Ovary (tissue), 9 donors: ENCODE data around the gene APIP. TPM values are rescaled to one million over a fixed set of nuclear protein-coding genes. Genes with fewer than 3 reads are reported as not detected.

Experiments
- DNase-seq, 5 donors: peaks; one replicate each; pipeline ENCODE4 v3.0.0-alpha.2; 2019 to 2020
- H3K27ac ChIP-seq, 2 donors: fragments of 200-600 bp; one replicate each; pipeline versions ENCODE4 v1.5.1 to v1.8.0; 2019 to 2022
- H3K27me3 ChIP-seq: fragments of 200-600 bp; one replicate; pipeline ENCODE4 v1.8.0; 2022
- H3K36me3 ChIP-seq: fragments of 200-600 bp; sonication (generic); one replicate; pipeline ENCODE4 v1.5.1; 2019
- H3K4me1 ChIP-seq: one replicate; pipeline ENCODE4 v1.8.1; 2013; ENCODE audit warnings: mild to moderate bottlenecking, moderate library complexity; ENCODE audit not compliant: insufficient read depth
- H3K4me3 ChIP-seq: fragments of 200-600 bp; sonication (generic); one replicate; pipeline ENCODE4 v1.5.1; 2017
- H3K9me3 ChIP-seq, 2 donors: fragments of 200-600 bp in 1 of 2; sonication (generic) in 1 of 2; one replicate each; pipeline versions ENCODE4 v1.5.1 to v1.8.1; 2013 to 2019; ENCODE audit warnings: mild to moderate bottlenecking in 1 of 2, moderate library complexity in 1 of 2
- EP300 ChIP-seq: sonication (generic); formaldehyde crosslinking; IDR thresholded peaks from one replicate; pipeline ENCODE4 v1.6.1; 2017; ENCODE audit warnings: antibody characterized with exemption
- POLR2A ChIP-seq: fragments of 450-650 bp; IDR thresholded peaks from one replicate; pipeline ENCODE4 v1.6.1; 2017; ENCODE audit warnings: antibody characterized with exemption, mild to moderate bottlenecking, moderate library complexity
- WGBS, 3 donors: extraction: QIAGEN DNeasy Blood & Tissue Kit in 1 of 3; methylation state at CpG; one replicate each; pipeline versions ENCODE4 v1.1.5 to v1.1.7; 2013 to 2017; 5-methylcytosine and 5-hydroxymethylcytosine counted together
- intact Hi-C, 4 donors: fragments of 100-400 bp; cut with DNase I; formaldehyde crosslinking; loops; one replicate each; pipeline versions ENCODE4 v1.11.0 to v1.15.1; 2022 to 2023
- polyA plus RNA-seq, 2 donors: library from polyadenylated mRNA; stranded (reverse); fragments of 200-250 nt in 1 of 2; fragments of 350-450 nt in 1 of 2; fragmentation: Illumina TruSeq in 1 of 2; extraction: RNeasy Lipid Tissue Mini Kit (QIAGEN cat#74804) in 1 of 2; gene quantifications; one replicate each; pipeline ENCODE4 v1.2.3, GENCODE V29; 2013 to 2014
- total RNA-seq, 7 donors: library from RNA; depleted of rRNA in 2 of 7; stranded (reverse); fragments of >200 nt in 2 of 7; fragmentation: NEBNext Ultra II Directional in 3 of 7; extraction: Animal tissue kit (Norgen Biotek cat#: 25700) in 3 of 7; gene quantifications; one replicate each; pipeline versions ENCODE4 v1.1.0 to v1.2.4, GENCODE V29; 2016 to 2023
- TF ChIP-seq, protein P1 (sequence below), 3 donors: fragments of 450-650 bp in 2 of 3; fragments of 200-600 bp in 1 of 3; IDR thresholded peaks; one replicate each; pipeline versions ENCODE4 v1.5.1 to v1.8.0; 2016 to 2022; ENCODE audit warnings: antibody characterized with exemption in 3 of 3, mild to moderate bottlenecking in 1 of 3
- donor health status: DM: no; HTN: no; CAD: no; lungs with moderate emphysema.
- donor health status: DM: no; HTN: no; CAD: no.
- donor health status: Bipolar disorder and iron deficiency.
- donor health status: DM: yes; HTN: yes; CAD: no.
- donor health status: DM: no; HTN: no; CAD: no.
- donor health status: DM: yes; HTN: yes; CAD: no.

APIP gene
- total and polyA plus RNA-seq, 9 donors: 20.5 to 27.6 (median 24.1) TPM

DNA sequence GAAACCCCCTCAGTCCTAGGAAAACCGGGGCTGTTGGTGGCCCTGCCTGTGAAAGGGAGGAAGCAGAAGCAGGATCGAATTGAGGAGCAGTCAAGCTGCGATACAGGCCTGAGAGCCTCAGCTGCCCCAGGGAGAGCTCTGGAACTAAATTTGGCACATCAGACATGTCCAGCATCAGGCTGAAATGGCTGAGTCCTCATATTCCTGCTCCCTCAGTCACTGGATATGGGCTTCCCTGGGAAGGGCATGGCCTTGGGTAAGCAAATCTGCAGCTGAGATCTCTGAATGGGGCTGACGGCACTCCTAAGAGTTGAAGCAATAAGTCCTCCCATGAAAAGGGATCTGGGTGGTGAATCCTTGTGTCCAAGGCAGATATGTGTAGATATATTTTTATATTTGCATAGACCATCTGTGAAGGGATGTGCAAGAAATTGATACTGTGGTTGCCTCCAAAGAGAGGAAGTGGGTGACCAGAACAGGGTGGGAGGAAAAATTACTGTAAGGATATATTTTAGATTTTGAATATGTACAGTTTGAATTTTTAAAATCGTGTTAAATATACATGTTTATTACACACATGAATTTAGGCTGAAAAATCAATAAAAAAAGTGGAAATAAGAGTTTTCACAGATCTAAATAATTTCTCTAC lies 45.5 kb downstream of the APIP start:
- H3K27me3 ChIP-seq: no peaks in the 10 kb centered on the region
- no peaks in the 10 kb centered on the region for H3K36me3 ChIP-seq
- TF ChIP-seq, protein P1, sequence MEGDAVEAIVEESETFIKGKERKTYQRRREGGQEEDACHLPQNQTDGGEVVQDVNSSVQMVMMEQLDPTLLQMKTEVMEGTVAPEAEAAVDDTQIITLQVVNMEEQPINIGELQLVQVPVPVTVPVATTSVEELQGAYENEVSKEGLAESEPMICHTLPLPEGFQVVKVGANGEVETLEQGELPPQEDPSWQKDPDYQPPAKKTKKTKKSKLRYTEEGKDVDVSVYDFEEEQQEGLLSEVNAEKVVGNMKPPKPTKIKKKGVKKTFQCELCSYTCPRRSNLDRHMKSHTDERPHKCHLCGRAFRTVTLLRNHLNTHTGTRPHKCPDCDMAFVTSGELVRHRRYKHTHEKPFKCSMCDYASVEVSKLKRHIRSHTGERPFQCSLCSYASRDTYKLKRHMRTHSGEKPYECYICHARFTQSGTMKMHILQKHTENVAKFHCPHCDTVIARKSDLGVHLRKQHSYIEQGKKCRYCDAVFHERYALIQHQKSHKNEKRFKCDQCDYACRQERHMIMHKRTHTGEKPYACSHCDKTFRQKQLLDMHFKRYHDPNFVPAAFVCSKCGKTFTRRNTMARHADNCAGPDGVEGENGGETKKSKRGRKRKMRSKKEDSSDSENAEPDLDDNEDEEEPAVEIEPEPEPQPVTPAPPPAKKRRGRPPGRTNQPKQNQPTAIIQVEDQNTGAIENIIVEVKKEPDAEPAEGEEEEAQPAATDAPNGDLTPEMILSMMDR (IDR thresholded peaks at IDR 0.05): no peak
- no peak for TF ChIP-seq EP300
- TF ChIP-seq POLR2A: no peak
- 84 to 93% (median 86%) methylated on average over 5 of the region's 5 CpGs for WGBS, 3 donors
- H3K9me3 ChIP-seq: no peaks in the 10 kb centered on the region
- intact Hi-C loops: no loop called here
- H3K4me3 ChIP-seq: no peak overlapping the region
- no peak overlapping the region for H3K27ac ChIP-seq
- DNase-seq: no peak
- no peaks in the 10 kb centered on the region for H3K4me1 ChIP-seq

DNA sequence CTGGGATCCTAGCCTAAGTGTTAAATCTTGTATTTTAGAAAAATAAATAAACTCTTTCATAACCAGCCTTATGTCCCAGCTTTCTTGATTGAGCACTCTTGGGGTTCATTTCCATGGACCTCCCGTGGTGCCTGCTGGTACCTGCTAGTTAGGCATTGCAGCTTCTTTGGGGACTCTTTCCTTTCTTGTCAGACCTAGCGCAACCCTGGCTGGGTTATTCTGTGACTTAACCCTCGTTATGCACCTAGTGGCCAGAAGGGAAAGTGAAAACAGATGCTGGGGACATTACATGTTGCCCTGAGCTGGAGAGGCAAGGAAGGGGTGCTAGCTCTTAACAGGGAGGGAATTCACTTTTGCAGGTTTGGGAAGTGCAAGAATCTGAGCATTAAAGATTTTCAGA lies 46.8 kb downstream of the APIP start:
- Histone ChIP-seq H3K9me3 (peaks cover 0 to 5% of the 10 kb centered on the region in 2 donors), H3K36me3 (no peaks in the 10 kb centered on the region), H3K4me3 (no peak overlapping the region), H3K27ac (no peak overlapping the region), H3K27me3 (no peaks in the 10 kb centered on the region), H3K4me1 (no peaks in the 10 kb centered on the region)
- WGBS, 3 donors: 62 to 68% (median 65%) methylated on average over 3 of the region's 3 CpGs
- TF ChIP-seq, protein P1 (IDR thresholded peaks at IDR 0.05): no peak
- TF ChIP-seq POLR2A: no peak
- no peak for TF ChIP-seq EP300
- no peak for DNase-seq
- intact Hi-C loops: no loop called here

DNA sequence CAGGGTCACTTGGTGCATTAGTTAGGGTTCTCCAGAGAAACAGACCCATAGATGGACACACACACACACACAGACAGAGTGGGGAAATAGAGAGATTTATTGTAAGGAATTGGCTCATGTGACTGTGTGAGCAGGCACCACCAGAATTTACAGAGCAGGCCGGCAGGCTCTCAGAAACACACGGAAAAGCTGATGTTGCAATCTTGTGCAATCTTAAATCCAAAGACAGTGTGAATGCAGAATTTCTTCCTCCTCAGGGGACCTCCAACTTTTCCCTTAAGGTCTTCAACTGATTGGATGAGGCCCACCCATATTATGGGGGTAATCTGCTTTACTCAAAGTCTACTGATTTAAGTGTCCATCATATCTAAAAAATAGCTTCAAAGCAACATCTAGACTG lies 49.8 kb downstream of the APIP start:
- no peaks in the 10 kb centered on the region for H3K4me1 ChIP-seq
- no peak overlapping the region for H3K4me3 ChIP-seq
- TF ChIP-seq EP300: no peak
- TF ChIP-seq, protein P1 (IDR thresholded peaks at IDR 0.05): no peak
- no peak for DNase-seq
- H3K27ac ChIP-seq: no peak overlapping the region
- H3K27me3 ChIP-seq: no peaks in the 10 kb centered on the region
- intact Hi-C loops: no loop called here
- 76 to 93% (median 90%) methylated on average over 2 of the region's 2 CpGs for WGBS, 3 donors
- H3K9me3 ChIP-seq: peaks cover 0 to 5% of the 10 kb centered on the region in 2 donors
- H3K36me3 ChIP-seq: no peaks in the 10 kb centered on the region

DNA sequence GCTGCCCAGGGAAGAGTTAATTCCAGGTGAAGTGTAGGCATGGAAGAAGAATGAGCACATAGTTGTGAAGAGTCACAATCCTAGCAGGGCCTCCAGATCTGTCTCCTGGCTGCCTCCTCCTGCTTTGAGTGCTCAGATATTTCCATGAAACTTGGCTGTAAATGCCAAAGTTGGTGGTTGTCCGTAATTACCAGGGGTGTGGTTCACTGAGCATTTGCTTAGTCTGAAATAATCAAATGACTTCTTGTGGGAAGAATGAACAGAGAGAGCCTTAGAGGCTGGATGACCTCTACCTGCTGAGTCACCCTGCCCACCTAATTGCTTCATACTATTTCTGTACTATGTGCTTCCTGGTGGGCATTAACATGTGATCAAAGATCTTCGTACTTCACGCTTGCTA lies 50.9 kb downstream of the APIP start:
- TF ChIP-seq, protein P1 (IDR thresholded peaks at IDR 0.05): no peak
- TF ChIP-seq EP300 (no peak), POLR2A (no peak)
- no peak overlapping the region for H3K4me3 ChIP-seq
- H3K36me3 ChIP-seq: no peaks in the 10 kb centered on the region
- no peaks in the 10 kb centered on the region for H3K27me3 ChIP-seq
- whole genome bisulfite sequencing, 3 donors: 87 to 95% (median 94%) methylated on average over 3 of the region's 3 CpGs
- intact Hi-C loops: no loop called here
- H3K4me1 ChIP-seq: no peaks in the 10 kb centered on the region
- DNase-seq: no peak
- peaks cover 0 to 5% of the 10 kb centered on the region in 2 donors for H3K9me3 ChIP-seq
- H3K27ac ChIP-seq: no peak overlapping the region
